DMS53 treated with DMSO at 0.1 percent for 48 hours (cell line): Measurements from ENCODE around the gene BCAN.

Experiments
- DNase-seq: peaks from one replicate; lab custom pipeline; 2025; ENCODE audit not compliant: unreplicated experiment; lab: John Stamatoyannopoulos, UW

Gene BCAN

GRCh38 chr1:156693848-156694689 lies 52.2 kb downstream of the BCAN start:
- DNase-seq: no peak

DNA sequence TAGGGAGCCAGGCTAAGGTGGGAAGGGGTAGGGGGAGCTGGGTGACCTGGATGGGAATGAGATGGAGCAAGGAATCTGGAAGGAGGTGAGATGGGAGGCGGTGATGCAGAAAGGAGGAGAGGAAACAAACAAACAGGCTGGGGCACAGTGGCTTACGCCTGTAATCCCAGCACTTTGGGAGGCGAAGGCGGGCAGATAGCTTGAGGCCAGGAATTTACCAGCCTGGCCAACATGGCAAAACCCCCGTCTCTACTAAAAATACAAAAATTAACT lies 52.7 kb downstream of the BCAN start:
- DNase-seq: no peak

- DNase-seq: no peak
Measured at GRCh38 chr1:156696755-156697154, 54.8 kb downstream of the BCAN start.

DNA sequence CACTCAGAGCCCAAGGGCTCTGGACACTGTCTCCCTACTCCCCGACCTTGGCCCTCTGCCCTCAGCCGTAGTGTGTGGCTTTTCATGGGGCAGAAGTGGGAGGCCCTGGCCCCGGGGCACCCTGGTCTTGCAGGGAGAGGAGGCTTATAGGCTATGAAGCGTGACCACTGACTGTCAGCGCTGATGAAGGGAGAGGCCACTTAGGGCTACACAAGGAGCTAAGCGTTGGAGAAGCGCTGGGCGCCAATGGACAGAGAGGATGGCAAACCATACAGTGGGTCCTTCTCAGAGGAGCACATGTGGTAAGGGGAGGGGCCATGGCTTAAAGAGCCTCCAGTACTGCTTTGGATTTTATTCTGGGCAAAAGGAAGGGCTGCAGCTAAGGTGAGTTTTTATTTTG lies 55.6 kb downstream of the BCAN start:
- peak; percentile 56 for DNase-seq

- no peak for DNase-seq
Measured at GRCh38 chr1:156698995-156699394, 57.1 kb downstream of the BCAN start.

GRCh38 chr1:156700736-156701531 lies 59.0 kb downstream of the BCAN start:
- DNase-seq: no peak

DNA sequence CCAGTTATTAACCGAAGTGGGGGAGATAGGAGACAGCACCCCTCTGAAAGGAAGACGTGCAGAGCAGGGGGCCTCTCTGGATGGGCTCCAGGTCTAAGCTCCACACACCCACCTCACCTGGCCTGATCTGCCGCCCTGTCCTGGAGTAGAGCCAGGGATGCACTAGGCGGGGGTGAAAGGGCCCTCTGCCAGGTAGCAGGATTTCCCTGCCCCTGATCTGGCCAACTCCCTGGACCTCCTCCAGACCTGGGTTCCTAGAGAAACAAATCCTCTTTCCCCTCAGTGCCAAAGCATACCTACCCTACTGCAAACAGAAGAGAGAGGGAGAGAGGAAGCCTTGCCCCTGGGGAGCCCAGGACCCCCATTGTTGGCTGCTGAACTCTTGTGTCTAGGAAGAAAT lies 61.4 kb downstream of the BCAN start:
- no peak for DNase-seq

GRCh38 chr1:156703741-156704140 lies 61.8 kb downstream of the BCAN start:
- no peak for DNase-seq

GRCh38 chr1:156704166-156704711 lies 62.3 kb downstream of the BCAN start:
- DNase-seq: no peak

DNA sequence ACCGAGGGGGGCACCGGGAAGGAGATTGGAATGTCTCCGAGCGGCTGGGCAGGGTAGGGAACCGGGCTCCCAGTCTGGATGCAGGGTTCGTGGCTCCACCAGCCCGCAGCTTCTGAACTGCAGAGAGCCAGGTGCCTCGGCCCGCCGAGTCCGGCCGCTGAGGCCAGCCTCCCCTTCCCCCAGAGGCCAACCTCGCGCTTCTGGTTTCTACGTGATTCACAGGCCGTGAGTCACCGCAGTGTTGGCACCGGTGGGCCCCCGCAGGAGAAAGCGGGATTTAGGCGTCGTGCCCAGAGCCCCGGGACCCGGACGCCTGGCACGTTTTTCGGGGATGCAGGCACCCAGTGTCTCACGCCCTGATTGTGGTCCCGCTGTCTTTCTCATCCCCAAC lies 63.0 kb downstream of the BCAN start:
- peak; percentile 44 for DNase-seq

GRCh38 chr1:156705321-156705917 lies 63.5 kb downstream of the BCAN start, which contains the start of gene CRABP2:
TSS of gene CRABP2 (minus strand) at chr1:156705583. CDS start at chr1:156705446, 137 bp downstream.
- DNase-seq: no peak

DNA sequence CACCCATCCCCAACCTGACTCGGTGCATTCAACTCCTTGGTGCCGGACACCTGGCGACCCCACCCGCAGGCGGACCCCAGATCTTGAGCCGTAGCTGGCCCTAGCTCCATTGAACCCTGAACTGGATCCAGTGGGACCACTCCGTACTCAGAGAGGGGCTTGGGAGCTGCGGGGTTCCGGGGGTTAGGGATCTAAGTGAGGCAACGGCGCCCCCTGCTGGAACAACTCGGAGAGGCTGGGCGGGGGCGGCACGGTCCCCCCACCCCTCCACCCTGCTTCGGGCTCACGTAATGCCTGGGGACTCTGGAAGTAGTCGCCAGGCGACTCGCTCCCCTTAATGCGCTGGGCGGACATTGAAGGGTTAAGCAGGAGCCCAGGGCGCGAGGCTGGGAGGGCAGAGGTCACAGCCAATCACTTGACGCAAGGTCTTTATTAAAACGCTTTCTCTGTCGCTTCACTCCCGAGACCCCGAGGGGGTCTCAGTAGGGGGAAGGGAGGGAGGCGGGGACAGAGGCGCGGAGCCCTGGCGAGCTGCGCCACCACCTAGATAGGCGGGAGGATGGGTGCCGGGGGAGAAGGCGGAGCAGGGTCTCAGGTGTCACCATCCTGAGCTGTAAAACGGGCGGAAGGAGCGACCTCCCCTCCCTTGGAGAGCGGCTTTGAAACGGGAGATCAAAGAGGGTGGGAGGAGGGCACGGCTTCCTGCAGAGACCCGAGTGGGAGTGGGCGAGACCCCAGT lies 64.2 kb downstream of the BCAN start:
- peak; percentile 39 for DNase-seq

GRCh38 chr1:156706657-156707416 lies 64.9 kb downstream of the BCAN start:
- DNase-seq: no peak

- DNase-seq: no peak
Measured at GRCh38 chr1:156707417-156708217, 65.7 kb downstream of the BCAN start.

DNA sequence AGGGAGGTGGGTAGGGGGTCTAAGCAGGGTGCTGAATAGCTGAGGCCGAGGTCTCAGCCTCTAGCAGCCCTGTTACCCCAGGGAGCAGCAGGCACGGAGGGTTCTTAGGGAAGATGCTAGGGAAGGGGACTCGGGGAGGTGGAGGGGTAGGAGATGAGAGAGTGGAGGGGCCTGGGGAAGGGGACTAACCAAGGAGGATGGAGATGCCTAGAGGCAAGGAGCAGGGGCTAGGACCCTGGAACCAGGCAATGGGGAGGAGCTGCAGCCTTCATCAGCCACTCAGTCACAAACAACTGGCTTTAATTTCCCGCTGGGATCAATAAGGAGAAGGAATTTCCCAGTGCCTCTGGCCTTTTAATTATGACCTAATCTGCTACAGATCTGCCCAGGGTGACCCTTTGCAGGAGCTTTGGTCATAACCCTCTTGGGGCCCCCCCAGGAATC lies 66.3 kb downstream of the BCAN start:
- no peak for DNase-seq

GRCh38 chr1:156709031-156709430 lies 67.1 kb downstream of the BCAN start:
- DNase-seq: no peak
